MM.1S (cell line): Measurements from ENCODE around the gene C22orf23.

Experiments
- CTCF ChIP-seq: fragments of 300-600 bp; sonication (generic); IDR thresholded peaks from 2 replicates; pipeline ENCODE4 v1.5.1; 2016; ENCODE audit warnings: antibody characterized with exemption, low read length, mixed read lengths
- EZH2 ChIP-seq: fragments of 300-600 bp; sonication (generic); optimal IDR thresholded peaks from 2 replicates; pipeline ENCODE3; 2017; ENCODE audit warnings: low read depth, mild to moderate bottlenecking, antibody characterized with exemption, low read length, mixed read lengths

GRCh38 chr22:37959231-37959825, 5.9 kb upstream of the C22orf23 start:
- TF ChIP-seq CTCF (no peak), EZH2 (no peak)
